Mesenteric fat pad (tissue), 1 donor: ENCODE results near the gene SLC30A7. TPM values are rescaled to one million over a fixed set of nuclear protein-coding genes. Genes with fewer than 3 reads are reported as not detected.
"Not testable (repeated sequence)": the region's sequence is repeated elsewhere in the genome, so short reads cannot be mapped to it uniquely, and the experiment has no call there.

Experiments
- DNase-seq: peaks from one replicate; pipeline ENCODE4 v3.0.0-alpha.2; 2020; ENCODE audit warnings: low spot score
- long read RNA-seq: library from polyadenylated mRNA; unstranded; transcript quantifications from one replicate; pipeline ENCODE4 v2.0.0, GENCODE V29; 2020
- total RNA-seq: library from RNA; stranded (reverse); fragmentation: NEBNext Ultra II Directional; extraction: Animal tissue kit (Norgen Biotek cat#: 25700); gene quantifications from one replicate; pipeline ENCODE4 v1.2.1, GENCODE V29; 2021
- donor health status: DM: yes; HTN: yes; CAD: no.

The SLC30A7 gene
- total RNA-seq, result 31.5 TPM
- long read RNA-seq, full-length matches to known transcripts, result 15 of 29 reads
- long read RNA-seq, partial matches to known transcripts, result 2 of 29 reads
- long read RNA-seq, other reads (novel, unspliced or antisense), result 12 of 29 reads

DNA sequence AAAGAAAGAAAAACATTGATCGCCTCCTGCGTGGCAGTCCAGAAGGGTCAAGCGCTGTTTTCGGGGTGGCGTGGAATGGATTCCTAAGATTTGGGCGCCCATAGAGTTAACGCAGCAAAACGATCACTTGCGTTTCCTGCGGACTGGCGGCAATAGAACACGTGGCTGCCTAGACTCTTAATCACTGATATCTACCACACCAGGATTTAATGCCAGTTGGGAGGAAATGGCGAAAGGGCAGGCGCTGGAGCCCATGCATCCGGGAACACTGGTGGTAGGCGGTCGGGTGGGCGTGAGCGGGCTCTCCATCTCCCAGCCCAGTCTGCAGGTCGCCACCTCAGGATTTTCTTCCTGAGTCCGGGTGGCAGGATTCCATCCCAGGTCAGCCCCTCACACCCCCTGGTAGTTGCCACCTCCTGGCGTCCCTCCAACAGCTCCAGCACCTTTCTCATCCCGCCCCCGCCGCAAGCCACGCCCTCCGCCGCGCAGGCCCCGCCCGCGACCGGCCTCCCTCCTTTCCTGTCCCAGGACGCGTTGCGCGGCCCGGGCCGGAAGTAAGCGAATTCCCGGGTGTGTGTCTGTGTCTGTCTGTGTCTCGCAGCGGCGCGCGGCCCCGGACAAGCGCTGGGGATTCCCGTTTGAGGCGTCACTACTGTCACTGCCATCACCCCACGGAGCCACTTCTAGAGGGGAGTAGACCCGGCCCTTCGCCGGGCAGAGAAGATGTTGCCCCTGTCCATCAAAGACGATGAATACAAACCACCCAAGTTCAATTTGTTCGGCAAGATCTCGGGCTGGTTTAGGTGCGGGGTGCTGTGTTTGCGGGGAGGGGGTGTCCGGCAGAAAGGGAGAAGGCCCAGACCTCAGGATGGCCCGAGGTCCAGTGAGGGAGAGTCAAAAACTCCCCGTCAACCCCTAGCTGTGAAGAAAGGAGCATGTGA is at the start of gene SLC30A7:
SLC30A7 (plus strand) TSS at position 551 of the 941 bp plus-strand sequence; CDS start at position 724, 173 bp downstream.
- peak; percentile 99 for DNase-seq

DNA sequence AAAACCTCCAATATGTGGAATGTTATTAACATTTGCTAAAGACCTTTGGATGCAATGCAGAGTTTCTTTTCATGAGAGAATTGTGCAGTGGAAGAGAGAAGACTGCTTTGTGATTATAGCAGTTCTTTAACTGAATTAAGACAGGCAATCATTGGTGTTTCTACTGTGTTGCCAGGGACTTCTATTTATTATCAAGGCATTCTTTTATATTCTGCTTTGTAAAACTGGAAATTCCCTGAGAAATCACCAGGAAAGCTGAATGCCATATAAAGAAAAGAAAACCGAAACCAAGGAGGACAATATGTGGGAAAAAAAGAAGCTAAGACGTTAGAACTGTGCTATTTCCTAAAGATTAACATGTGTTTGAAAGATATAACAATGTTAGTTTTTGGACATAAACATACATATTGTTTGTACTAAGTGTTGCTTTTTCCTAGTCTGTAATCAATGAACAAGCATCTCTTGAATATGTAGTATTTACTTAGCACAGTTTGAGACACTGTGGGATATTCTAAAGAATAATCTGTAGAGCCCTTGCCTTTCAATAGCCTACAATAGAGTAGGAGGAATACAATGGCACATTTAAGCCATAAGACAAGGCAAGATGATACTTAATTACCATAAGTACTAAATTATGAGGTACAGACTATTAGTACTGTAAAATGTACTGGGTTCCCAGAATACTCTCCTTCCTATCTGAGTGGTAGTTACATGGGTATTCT is 48.4 kb upstream of the SLC30A7 start:
- DNase-seq, result no peak

GRCh38 chr1:100851726-100852125 is 44.2 kb upstream of the SLC30A7 start:
- no peak for DNase-seq

GRCh38 chr1:100852976-100853375 is 42.9 kb upstream of the SLC30A7 start:
- DNase-seq, result no peak

- not testable (repeated sequence) for DNase-seq
These were observed 40.8 kb upstream of the SLC30A7 start for GRCh38 chr1:100855116-100855515.

- no peak for DNase-seq
These were observed 35.4 kb upstream of the SLC30A7 start for GRCh38 chr1:100860397-100860991.

DNA sequence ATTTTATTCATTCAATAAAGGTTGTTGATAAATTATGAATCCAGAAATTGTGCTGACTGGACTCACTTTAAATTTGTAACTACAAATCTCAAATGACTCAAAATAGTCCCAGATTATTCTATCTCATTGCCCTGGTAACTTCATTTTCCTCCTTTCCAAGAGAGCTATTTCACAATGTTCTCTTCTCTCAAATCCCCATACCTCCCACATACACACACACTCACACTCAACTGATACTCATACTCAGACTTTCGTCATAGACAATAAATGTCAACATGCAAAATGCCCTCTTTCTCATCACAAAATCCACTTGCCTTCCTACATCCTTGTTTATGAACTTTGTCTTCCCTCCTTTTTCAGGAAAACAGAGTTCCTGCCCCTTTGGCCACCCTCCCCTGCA is 34.5 kb upstream of the SLC30A7 start:
- no peak for DNase-seq

- DNase-seq, result no peak
These were observed 33.3 kb upstream of the SLC30A7 start for GRCh38 chr1:100862591-100862990.

- no peak for DNase-seq
These were observed 29.6 kb upstream of the SLC30A7 start for GRCh38 chr1:100866041-100866900.

DNA sequence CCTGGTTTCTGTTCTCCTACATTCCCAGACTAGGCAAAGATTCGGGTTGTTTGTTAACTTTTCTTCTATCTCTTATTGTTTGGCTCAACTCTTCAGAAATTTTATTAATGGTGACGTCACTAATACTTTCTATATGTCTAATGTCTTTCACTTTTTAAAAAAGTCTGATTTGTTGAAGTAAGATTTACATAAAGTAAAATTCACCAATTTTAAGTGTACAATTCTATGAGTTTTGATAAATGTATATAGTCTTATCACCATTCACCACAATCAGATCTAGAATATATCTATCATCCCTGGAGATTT is 29.0 kb upstream of the SLC30A7 start:
- no peak for DNase-seq

GRCh38 chr1:100868364-100868995 is 27.4 kb upstream of the SLC30A7 start:
- no peak for DNase-seq

DNA sequence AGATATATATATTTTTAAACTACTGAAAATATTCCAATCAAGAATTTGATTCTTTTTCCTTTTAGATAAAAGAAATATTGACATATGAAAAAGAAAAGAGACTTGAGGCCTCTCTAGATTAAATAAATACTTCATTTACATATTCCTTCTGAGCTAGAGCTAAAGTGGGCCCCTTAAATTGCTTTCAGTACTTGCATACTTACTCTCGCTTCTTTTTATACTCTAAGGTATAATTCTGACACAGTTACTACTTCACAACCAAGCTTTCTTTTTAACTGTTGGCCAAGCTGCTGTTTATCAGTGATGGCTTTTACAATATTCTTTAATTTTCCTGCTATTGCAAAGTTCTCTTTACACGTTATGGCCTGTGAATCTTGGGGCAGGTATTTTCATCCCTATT is 25.9 kb upstream of the SLC30A7 start:
- DNase-seq, result no peak

DNA sequence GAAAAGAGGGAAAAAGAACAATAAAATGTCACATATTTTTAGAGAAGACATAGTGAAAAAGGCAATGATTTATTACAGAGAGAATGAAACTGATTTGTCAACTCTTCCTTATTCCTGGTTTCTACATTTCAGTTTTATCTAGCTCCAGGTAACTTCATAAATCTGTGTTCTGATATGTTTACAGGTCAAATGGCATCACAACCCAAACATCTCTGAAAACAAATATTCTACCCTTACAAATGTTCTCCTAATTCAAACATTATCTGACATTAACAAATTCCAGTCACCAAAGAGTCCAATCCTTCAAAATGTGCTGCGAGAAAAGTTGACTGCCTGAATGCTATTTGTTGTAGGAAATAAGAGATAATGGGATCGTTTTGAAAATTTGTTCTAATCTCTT is 21.5 kb upstream of the SLC30A7 start:
- no peak for DNase-seq

- DNase-seq, result no peak
These were observed 20.7 kb upstream of the SLC30A7 start for GRCh38 chr1:100875228-100875627.

- no peak for DNase-seq
These were observed 19.6 kb upstream of the SLC30A7 start for GRCh38 chr1:100876291-100876690.

GRCh38 chr1:100879422-100879821 is 16.5 kb upstream of the SLC30A7 start:
- no peak for DNase-seq

DNA sequence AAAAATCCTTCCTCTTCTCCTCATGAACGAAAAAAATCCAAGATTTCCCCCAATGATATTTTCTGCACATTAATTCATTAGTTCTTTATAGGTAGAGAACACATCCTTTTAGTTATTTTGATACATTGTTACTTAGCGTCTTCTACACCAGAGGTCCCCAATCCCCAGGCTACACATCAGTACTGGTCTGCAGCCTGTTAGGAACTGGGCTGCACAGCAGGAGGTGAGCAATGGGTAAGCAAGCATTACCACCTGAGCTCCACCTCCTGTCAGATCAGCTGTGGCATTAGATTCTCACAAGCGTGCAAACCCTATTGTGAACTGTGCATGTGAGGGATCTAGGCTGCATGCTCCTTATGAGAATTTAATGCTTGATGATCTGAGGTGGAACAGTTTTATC is 14.2 kb upstream of the SLC30A7 start:
- DNase-seq, result no peak

DNA sequence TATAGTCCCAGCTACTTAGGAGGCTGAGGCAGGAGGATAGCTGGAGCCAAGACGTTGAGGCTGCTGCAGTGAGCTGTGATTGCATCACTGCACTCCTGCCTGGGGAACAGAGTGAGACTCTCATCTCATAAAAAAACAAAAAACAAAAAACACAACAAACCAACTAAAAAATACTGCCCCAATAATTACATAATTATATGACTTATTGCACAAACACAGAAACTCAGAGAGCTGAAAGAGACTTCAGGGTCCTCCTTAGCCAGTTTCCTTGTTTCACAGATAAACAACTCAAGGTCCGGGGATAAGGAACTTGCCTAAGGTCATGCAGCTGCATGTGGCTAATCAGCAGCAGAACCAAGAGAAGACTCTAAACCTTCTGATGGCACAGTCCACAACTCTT is 13.2 kb upstream of the SLC30A7 start:
- DNase-seq, result no peak

DNA sequence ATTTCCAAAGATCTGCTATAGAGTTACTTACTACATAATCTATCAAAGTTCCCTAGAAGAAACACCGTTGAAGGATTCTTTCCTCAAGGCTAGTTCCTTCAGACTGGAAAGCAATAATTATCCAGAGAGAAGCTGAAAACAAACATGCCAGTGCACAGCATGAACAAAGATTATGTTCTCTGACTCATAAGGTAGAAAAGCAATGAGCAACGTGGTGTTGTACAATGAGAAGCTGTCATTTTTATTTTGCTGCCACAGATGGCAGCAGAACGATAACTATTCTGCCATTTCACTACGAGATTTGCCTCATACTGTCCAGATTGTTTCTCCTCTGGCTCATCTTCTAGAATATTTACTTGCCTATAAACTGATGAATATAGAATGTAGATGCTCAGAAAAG is 11.9 kb upstream of the SLC30A7 start:
- no peak for DNase-seq

- DNase-seq, result not testable (repeated sequence)
These were observed 6.9 kb upstream of the SLC30A7 start for GRCh38 chr1:100889007-100889406.
